ENCODE measurements around the gene LRRC74B.
"Not testable (repeated sequence)": the region's sequence is repeated elsewhere in the genome, so short reads cannot be mapped to it uniquely, and the experiment has no call there.

The LRRC74B gene

DNA sequence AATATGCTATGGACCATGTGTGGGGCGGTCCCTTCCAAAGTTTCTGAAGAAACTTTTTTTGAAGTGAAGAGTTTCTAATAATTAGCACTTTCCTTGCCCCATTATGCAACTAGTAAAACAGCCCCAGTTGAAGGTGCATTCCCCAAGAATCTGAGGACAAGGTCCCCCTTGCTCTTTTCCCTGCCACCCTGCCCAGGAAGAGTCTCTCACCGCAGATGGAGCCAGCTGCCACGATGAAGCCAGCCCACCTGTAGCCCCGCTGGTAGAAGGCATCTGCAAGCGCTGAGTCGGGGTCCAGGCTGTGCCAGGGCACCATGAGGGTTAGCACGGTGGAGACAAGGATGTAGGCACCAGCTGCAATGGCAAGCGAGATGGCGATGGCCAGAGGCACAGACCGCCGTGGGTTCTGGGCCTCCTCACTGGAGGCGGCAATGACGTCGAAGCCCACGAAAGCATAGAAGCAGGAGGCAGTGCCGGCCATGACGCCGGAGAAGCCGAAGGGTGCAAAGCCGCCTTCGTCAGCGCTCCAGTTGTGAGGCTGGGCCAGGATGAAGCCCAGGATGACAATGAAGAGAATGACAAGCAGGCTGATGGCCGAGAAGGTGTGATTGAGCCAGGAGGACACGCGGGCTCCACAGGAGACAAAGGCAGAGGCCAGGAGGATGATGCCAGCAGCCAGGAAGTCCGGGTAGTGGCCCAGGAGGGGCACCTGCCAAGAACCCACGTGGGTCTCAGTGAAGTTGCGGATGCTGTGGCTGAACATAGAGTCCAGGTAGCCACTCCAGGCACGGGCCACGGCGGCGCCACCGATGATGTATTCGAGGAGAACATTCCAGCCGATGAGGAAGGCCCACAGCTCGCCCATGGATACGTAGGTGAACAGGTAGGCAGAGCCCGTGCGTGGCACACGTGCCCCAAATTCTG is 14.9 kb upstream of the LRRC74B start:
- no peak for DNase-seq

DNA sequence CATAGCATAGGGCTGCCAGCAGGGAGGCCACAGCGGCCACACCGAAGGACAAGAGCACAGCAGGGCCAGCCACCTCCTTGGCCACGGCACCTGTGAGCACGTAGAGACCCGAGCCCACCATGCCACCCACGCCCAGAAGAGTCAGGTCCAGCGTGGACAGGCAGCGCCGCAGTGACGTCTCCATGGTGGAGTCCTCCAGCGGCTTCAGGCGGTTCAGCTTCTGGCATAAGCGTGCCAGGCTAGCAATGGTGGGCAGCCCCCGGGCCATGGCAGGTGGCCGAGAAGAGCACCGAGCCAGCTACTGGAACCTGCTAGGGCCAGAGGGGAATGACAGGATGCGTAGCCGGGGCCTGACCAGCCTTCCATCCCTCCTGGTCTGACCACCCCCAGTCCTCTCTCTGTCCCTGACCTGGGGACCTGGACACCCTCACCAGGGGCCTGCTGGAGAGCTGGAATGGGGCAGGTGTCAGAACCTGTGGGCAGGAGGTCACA is 14.2 kb upstream of the LRRC74B start:
- DNase-seq = no peak

DNA sequence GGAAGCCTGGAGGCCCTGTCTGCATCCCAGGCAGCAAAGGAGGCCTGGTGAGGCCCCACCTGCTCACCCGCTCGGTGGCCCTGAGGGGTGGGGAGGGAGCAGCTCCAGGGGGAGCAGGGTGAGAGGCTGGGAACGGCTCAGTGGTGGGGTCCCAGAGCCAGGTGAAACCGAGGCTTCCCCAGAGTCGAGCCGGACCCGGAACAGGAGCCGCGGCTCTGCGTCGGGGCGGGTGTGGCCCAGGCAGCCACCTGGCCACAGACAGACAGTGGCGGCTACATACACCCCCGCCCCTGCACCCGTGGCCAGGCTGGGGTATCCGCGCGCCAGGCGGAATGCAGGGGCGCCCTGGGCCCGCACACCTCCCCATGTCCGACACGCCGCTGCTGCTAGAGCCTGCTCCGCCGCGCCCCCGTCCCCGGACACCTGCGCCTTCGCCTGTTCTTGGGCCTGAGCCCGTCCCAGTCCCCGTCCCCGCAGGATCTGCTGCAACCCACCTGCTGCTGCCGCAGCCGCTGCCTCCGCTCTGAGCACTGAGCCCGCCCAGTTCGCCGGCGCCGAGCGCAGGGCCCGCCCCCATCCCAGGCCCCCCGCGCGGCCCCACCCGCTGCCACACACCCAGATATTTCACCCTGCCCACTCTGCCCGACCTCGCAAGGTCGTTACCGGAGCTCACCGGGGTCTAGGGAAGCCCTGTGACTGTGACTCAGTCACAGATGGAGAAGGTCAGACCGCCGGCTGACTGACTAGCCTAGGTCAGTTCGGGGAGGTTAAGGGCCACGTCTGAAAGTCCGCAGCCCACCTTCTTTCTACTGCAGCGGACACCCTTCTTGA is 13.5 kb upstream of the LRRC74B start, which contains the start of gene SLC7A4:
SLC7A4 (minus strand) TSS at position 525 of the 831 bp plus-strand sequence. CDS start 749 bp downstream, outside the sequence.
- DNase-seq = peak in 11 of 56 donors; percentile 2 to 59 (median 26)

DNA sequence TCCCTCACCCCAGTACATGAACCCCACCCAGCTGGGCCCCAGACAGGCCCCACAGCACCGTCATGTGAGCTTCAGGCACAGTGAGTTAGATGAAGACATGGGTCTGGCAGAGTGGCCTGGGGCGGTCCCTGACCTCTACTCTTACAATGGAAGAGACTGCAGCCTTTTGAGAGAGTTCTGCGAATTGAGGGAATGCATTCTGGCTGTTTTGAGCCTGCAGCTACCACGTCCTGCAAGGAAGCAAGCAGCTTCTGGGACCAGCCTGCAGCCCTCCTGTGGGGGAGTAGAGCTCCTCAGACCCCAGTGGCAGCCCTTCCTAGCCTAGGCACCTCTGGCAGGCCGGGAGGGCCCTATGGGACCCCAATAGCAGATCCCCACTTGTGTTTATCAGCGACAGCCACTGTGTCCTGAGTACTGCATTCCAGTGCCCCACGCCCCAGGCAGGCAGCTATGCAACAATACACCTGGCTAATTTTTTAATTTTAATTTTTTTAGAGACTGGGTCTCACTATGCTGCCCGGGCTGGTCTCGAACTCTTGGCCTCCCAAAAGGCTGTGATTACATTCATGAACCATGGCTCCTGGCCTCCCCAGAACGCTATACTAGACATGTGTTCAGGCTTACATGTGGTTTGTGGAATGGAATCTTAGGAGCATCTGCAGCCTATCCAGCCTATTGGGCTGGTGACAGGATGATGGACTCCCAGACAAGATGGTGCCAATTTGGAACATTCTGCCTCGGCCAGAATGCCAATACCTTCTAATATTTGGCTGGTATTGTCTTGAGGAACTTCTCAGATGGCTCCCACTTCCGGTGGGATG is 12.7 kb upstream of the LRRC74B start:
- no peak for DNase-seq

DNA sequence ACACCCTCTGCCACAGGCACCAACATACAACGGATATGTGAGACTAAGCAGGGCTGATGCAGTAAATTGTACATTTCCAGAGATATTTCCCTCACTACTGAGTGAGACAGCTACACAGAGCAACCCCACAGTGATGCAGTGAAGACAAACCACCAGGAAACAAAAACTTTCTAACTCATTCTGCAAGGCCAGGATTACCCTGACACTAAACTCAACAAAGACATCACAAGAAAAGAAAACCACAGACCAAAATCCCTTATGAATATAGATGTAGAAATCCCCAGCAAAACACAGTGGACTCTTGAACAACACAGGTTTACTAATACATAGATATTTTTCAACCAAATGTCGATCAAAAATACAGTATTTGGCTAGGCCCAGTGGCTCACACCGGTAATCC is 11.9 kb upstream of the LRRC74B start:
- no peak for DNase-seq

DNA sequence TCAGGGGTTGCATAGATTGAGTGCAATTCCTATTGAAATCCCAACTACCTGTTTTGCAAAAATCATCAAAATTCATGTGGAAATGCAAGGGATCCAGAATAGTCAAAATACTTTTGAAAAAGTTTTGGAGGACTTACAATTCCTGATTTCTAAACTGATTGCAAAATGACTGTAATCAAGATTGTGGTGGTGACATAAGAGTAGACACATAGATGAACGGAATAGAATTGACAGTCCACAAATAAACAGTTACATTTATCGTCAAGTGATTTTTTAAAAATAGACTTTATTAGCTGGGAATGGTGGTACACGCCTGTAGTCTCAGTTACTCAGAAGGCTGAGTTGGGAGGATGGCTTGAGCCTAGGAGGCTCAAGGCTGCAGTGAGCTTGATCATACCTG is 10.8 kb upstream of the LRRC74B start:
- DNase-seq = no peak

DNA sequence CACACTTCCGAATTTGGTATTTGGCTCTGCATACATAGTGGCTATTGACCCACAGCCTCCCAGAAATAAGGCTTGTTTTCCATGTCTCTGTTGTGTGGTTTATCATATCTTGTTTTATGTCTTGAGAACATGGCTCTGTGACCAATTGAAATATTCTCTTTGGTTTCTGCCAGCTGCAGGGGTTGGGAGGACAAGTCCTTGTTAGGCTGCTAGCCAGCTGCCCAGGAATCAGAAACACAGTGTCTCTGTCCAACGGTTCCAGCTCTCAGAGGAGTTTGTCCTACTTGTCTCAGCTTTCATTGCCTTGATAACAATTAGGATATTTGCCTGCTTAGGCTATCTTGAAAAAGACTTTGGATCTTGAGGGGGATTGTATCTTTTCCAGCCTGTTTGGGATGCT is 7.3 kb upstream of the LRRC74B start:
- no peak for DNase-seq

DNA sequence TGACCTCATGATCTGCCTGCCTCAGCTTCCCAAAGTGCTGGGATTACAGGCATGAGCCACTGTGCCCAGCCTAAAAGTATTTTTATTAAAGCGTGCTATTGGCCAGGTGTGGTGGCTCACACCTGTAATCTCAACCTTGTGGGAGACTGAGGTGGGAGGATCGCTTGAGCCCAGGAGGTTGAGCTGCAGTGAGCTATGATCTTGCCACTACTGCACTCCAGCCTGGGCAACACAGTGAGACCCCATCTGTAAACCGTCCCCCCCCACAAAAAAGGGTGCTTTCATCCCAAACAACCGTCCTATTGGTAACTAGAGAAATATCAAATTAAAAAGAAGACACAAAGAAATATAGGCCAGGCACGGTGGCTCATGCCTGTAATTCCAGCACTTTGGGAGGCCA is 6.6 kb upstream of the LRRC74B start:
- not testable (repeated sequence) for DNase-seq

DNA sequence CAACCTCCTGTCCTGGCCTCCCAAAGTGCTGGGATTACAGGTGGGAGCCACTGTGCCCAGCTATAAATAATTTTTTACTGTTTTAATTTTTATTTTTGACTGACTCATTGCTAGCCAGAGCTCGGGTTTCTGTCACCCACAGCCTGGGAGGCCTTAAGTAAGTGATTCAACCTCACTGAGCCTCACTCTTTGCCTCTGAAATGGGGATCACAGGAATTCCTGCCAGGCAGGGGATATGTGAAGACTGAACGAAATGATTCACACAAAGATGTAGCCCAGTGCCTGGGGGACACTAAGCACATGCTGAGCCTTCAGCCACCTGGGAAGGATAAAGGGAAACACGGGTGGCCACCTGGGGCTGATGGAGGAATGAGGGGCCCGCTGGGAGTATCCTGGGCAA is 3.8 kb upstream of the LRRC74B start:
- DNase-seq = no peak

DNA sequence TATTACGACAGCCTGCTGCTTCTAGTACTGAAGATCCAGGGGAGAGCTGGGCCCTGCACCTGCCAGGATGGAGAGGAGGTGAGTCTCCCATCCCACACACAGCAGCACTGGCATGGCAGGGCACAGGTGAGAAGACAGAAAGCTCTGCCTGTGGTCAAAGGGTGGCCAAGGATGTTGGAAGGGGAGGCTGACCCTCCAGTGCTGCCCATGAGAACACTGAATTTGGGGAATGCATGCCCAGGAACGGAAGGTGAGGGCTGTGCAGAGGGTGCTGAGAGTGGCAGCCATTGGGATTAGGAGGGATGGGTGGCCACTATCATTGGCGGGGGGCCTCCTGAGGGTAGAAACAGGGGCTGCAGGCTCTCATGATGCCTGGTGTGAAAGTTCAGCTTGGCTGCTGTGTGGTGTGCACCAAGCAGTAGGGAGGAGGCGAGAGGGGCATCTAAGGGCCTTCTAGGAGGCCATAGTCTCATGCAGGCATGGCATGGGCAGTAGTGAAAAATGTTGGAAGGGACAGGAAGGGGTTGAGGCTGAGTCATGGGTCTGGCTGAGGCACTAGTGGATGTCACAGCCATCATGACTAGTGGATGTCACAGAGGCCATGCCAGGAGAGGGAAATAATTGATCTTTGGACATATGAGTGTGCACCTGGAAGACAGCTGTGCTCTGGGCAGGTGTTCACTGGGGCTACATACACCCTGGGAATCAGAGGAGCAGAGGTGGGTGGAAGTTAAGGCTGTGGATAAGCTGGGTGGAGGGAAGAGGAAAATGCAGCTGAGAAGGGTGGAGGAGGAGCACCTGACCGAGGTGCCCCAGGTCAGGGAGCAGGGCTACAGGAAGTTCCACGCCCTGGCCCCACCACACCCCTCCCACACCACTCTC is 2.5 kb upstream of the LRRC74B start:
- no peak for DNase-seq

DNA sequence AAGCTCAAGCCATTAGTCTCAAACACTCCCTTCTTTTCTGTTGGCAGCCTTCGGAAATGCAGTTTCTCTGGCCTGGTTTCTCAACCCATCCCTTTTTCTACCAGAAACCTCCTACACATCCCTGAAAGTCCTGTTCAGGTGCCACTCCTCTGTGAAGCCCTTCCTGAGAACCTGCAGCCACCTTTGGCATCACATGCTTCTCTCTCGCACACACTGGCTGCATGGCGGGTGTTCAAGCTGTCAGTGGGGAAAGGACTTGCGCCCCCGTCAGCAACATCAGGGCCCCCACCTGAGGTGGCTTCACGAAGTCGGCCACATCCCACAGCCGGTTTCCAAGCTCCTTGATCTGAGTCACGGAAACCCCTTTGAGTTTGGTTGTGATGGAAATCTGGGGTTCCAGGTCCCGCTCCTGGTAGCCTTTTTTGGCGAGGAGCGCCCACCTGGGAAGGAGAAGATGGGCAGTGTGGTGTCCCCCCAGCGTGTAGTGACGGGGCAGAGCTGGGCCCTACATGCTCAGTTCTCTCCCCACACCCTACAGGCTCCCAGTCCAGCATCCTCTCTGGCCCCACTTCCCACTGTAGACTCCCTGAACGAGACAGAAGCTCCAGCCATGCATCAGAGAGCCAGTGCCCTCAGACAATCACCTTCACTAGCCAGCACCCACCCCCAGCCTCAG is 1.7 kb upstream of the LRRC74B start:
- DNase-seq = no peak

DNA sequence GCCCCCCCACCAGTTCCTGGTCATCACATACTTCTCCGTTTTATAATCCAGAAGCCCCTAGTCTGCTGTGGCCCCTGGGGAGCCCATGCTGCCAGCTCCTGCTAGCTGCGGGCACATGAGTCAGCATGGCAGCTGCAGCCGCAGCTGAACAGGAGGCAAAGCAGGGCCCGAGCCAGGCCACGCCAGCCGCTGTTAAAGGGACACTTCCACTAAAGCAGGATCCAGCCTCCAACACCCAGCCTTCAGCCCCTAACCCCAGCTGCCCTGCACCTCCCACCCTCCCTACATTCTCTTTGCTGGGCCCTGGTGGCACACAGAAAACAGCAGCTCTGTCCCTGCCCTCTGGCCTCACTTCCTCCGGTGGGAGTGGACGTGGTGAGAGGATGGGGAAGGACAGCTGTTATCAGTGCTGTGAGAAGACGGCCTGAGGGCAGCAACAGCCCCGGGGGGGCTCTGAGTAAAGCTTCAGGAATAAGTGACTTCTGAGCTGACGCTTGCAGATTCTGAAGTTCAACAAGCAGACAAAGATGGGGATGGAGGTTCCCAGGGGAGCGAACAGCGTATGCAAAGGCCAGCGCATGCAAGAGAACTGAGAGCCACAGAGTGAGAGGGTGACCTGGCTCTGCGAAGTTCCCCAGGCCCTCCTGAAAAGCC is 688 bp upstream of the LRRC74B start:
- DNase-seq = peak in 6 of 56 donors; percentile 5 to 34 (median 26)

DNA sequence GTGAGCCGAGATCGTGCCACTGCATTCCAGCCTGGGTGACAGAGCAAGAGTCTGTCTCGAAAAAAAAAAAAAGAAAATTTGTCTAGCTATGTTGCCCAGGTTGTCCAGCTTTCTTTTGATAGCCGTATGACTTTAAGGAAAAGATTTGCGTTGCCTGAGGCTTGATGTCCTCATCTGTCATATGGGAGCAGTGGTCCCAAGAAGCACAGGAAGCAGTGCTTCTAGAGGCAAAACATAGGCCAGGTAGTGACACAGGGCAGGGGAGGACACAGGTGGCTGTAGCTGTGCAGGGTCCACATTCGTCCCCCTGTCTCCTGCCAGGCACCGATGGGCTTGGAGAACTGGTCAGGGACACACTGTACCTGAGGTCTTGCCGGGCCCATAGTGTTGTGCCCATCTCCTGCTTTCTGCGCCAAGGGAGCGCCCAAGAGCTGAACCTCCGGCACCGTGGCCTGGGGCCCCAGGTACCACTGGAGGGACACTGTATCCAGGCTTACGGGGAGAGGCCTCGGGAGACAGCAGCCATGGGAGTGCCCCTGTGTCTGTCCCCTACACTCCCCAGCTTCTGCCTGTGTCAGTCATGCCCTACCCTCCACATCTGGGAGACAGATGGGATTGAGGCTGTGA is 1.4 kb downstream of the LRRC74B start:
- no peak for DNase-seq

DNA sequence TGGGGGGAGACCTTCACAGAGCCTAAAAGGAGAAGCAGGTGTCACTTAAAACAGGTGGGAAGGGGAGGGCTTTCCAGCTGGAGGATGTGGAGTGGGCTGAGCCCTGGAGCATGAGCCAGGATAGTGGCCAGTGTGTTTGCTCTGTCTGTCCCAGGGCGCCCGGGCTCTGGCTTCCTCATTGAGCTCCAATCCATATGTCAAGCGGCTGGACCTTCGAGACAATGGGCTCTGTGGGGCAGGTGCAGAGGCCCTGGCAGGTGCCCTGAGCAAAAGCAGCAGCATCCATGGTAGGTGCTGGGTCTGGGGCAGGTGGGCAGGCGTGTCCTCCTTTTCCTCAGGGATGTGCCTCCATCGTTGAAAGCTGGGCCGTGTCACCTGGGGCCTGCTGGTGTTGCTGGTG is 2.0 kb downstream of the LRRC74B start:
- no peak for DNase-seq

DNA sequence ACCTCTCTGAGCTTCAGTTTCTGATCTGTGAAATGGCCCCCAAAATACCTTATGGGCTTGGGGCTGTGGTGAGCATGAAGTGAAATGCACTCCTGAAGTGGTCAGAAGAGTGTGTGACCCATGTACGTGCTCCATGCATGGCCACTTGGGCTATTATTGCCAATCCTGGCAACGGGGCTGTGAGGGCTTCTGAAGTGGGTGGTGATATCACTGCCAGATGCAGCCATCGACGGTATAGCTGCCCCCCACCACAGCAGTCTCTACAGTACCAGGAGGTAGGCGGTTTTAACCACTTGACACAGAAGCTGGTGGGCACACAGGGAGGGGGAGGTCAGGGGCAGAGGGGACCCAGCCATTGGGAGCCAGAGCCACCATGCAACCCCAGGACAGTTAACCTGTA is 2.7 kb downstream of the LRRC74B start:
- not testable (repeated sequence) for DNase-seq

DNA sequence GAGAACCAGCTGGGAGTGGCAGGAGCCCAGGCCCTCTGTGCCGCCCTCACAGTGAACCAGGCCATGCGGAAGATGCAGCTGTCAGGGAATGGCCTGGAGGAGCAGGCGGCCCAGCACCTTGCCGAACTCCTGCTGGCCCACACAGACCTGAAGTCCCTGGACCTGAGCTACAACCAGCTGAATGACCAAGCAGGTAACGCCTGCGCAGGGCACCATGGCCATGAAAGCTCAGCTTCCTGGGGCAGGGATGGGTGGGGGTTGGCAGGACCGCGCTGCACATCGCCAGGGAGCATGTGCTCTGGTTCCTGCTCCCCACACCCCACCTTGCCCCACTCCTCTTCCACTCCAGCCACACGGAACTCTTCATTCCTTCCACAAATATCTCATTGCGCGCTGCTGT is 3.2 kb downstream of the LRRC74B start:
- DNase-seq = not testable (repeated sequence)

DNA sequence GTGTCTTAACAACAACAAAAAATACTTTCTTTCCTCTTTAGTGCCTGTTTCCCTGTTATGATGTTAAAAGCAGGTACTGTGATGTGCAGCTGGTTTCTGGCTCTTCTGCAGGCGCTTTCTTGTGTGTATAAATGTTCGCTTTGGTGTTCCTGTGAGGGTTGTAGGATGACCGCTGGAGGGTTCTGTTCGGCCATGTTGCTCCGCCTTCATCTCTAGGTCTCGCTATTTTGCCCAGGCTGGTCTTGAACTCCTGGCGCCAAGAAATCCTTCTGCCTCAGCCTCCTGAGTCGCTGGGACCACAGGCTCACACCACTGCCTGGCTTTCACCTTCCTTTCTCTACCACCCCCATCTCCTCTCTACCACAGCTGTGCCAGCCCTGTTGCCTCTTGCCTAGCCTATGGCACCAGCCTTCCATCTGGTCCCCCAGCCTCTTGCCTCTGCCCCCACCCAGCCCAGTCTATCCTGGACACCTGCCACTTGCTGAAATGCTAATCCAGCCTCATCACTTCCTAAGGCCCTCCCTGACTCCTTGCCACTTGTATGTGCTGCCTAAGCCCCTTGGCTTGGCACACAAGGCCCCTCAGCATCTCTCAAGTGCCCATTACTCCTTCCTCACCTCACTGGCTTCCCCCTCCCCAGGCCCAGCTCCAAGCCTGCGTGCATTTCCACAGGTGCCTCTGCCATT is 5.5 kb downstream of the LRRC74B start:
- DNase-seq = no peak
